SU-DHL-6 (cell line): Measurements from ENCODE around the gene HARBI1.

Experiments used
- CTCF ChIP-seq: fragments of 200-600 bp; sonication (generic); IDR thresholded peaks from one replicate; pipeline ENCODE4 v1.5.1; 2017; ENCODE audit warnings: antibody characterized with exemption, mild to moderate bottlenecking, low read length, moderate library complexity; ENCODE audit not compliant: insufficient read depth, poor library complexity, severe bottlenecking
- EZH2phosphoT487 ChIP-seq: fragments of 200-600 bp; sonication (generic), shearing (Covaris generic); conservative IDR thresholded peaks from 2 replicates; pipeline ENCODE4 v1.6.1; 2018; ENCODE audit warnings: mild to moderate bottlenecking, antibody characterized with exemption, low read length, moderate library complexity, mixed read lengths

GRCh38 chr11:46658259-46658658 is 41.2 kb upstream of the HARBI1 start:
- TF ChIP-seq CTCF: no peak
- no peak for TF ChIP-seq EZH2phosphoT487
